ENCODE results near the gene MS4A12. TPM values are rescaled to one million over a fixed set of nuclear protein-coding genes. Genes with fewer than 3 reads are reported as not detected.
"Not testable (repeated sequence)": the region's sequence is repeated elsewhere in the genome, so short reads cannot be mapped to it uniquely, and the experiment has no call there.

MS4A12 gene, protein sequence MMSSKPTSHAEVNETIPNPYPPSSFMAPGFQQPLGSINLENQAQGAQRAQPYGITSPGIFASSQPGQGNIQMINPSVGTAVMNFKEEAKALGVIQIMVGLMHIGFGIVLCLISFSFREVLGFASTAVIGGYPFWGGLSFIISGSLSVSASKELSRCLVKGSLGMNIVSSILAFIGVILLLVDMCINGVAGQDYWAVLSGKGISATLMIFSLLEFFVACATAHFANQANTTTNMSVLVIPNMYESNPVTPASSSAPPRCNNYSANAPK
- not detected for total RNA-seq

DNA sequence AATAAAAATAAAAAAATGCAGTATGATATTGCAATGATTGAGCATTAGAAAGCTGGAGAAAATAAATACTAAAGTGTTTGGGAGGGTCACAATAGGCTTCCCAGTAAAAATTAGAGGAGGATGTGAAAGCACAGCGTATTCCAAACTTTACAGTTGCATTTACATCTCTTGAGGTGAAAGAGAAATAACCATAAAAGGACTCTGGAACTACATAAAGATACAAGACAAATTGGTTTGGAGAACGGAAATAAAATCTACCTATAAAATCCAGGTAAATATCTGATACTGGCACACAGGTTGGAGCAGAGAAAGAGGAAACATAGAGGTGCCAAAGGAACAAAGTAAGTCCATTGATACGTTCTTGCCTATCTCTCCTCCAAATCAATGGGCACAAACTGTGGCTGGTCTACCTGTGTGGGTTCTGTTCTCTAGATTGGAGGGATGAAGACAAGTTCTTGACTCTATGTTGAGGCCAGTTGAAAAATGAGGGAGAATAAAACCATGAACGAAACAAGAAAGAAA is at the start of gene MS4A12:
MS4A12 (plus strand) TSS at position 291 of the 522 bp plus-strand sequence. CDS start 4,541 bp downstream, outside the sequence.
- Mint-ChIP-seq H3K27me3 (peaks cover 10% of the 10 kb centered on the region), H3K9me3 (no peaks in the 10 kb centered on the region), H3K27ac (no peak within 1 kb of the TSS), H3K36me3 (ENCODE audit: low read depth) (no peaks in the 10 kb centered on the region), H3K4me3 (no peak within 1 kb of the TSS), H3K4me1 (ENCODE audit: low read depth) (no peaks in the 10 kb centered on the region)
- ChIA-PET CTCF (no interaction called here), POLR2A (no interaction called here)
- no peak for DNase-seq
- TF ChIP-seq, protein P1, sequence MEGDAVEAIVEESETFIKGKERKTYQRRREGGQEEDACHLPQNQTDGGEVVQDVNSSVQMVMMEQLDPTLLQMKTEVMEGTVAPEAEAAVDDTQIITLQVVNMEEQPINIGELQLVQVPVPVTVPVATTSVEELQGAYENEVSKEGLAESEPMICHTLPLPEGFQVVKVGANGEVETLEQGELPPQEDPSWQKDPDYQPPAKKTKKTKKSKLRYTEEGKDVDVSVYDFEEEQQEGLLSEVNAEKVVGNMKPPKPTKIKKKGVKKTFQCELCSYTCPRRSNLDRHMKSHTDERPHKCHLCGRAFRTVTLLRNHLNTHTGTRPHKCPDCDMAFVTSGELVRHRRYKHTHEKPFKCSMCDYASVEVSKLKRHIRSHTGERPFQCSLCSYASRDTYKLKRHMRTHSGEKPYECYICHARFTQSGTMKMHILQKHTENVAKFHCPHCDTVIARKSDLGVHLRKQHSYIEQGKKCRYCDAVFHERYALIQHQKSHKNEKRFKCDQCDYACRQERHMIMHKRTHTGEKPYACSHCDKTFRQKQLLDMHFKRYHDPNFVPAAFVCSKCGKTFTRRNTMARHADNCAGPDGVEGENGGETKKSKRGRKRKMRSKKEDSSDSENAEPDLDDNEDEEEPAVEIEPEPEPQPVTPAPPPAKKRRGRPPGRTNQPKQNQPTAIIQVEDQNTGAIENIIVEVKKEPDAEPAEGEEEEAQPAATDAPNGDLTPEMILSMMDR (IDR thresholded peaks at IDR 0.05), result no peak
- intact Hi-C loops (cut with micrococcal nuclease), result no loop called here
- ATAC-seq, result no peak

DNA sequence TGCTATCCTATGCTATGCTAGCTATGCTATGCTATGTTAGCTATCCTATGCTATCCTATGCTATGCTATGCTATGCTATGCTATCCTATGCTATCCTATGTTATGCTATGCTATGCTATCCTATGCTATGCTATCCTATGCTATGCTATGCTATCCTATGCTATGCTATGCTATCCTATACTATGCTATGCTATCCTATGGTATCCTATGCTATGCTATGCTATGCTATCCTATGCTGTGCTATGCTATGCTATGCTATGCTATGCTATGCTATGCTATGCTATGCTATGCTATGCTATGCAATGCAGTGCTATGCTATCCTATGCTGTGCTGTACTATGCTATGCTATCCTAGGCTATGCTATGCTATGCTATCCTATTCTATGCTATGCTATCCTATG is 45.5 kb upstream of the MS4A12 start:
- no peak for DNase-seq
- Mint-ChIP-seq H3K9me3 (no peaks in the 10 kb centered on the region), H3K27me3 (no peaks in the 10 kb centered on the region), H3K27ac (no peak overlapping the region), H3K4me1 (ENCODE audit: low read depth) (peaks cover 14% of the 10 kb centered on the region), H3K36me3 (ENCODE audit: low read depth) (no peaks in the 10 kb centered on the region), H3K4me3 (no peak overlapping the region)
- ChIA-PET CTCF (no interaction called here), POLR2A (no interaction called here)
- TF ChIP-seq, protein P1 (IDR thresholded peaks at IDR 0.05), result no peak
- intact Hi-C loops (cut with micrococcal nuclease), result no loop called here
- ATAC-seq, result no peak

DNA sequence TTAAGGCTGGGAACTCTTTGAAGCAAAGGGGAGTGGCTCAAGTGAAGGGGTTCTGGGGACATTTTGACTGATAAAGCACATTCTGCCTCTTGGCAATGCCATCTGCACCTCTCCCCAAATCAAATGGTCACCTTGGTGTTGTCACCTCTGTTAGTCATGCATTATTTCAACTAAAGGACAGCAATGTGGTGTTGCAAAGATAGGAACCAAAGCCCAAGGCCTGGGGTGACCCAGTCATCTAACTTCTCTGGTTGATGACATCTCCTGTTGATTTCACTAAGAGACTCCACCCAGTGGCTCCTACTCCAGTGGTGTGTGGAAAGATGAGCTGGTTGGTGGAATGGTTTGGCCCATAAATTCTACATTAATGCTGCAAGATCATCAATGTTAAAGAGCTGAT is 44.7 kb upstream of the MS4A12 start:
- ChIA-PET POLR2A (no interaction called here), CTCF (no interaction called here)
- intact Hi-C loops (cut with micrococcal nuclease), result no loop called here
- ATAC-seq (no peak), DNase-seq (no peak)
- H3K9me3 Mint-ChIP-seq, result no peaks in the 10 kb centered on the region
- TF ChIP-seq, protein P1 (IDR thresholded peaks at IDR 0.05), result no peak
- no peak overlapping the region for H3K27ac Mint-ChIP-seq
- no peaks in the 10 kb centered on the region for H3K27me3 Mint-ChIP-seq
- H3K4me3 Mint-ChIP-seq, result no peak overlapping the region
- H3K4me1 Mint-ChIP-seq (ENCODE audit: low read depth), result peaks cover 14% of the 10 kb centered on the region
- H3K36me3 Mint-ChIP-seq (ENCODE audit: low read depth), result no peaks in the 10 kb centered on the region

DNA sequence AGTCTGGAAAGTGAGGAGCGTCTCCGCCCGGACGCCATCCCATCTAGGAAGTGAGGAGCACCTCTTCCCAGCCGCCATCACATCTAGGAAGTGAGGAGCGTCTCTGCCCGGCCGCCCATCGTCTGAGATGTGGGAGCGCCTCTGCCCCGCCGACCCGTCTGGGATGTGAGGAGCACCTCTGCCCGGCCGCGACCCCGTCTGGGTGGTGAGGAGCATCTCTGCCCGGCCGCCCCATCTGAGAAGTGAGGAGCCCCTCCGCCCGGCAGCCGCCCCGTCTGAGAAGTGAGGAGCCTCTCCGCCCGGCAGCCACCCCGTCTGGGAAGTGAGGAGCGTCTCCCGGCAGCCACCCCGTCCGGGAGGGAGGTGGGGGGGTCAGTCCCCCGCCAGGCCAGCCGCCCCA is 41.4 kb upstream of the MS4A12 start:
- ATAC-seq; intact Hi-C loops (cut with micrococcal nuclease); H3K36me3 Mint-ChIP-seq (ENCODE audit: low read depth); DNase-seq; H3K4me3 Mint-ChIP-seq; CTCF ChIA-PET; H3K9me3 Mint-ChIP-seq; H3K27ac Mint-ChIP-seq; POLR2A ChIA-PET; H3K27me3 Mint-ChIP-seq: not testable (repeated sequence)
- H3K4me1 Mint-ChIP-seq (ENCODE audit: low read depth), result peaks cover 18% of the 10 kb centered on the region

DNA sequence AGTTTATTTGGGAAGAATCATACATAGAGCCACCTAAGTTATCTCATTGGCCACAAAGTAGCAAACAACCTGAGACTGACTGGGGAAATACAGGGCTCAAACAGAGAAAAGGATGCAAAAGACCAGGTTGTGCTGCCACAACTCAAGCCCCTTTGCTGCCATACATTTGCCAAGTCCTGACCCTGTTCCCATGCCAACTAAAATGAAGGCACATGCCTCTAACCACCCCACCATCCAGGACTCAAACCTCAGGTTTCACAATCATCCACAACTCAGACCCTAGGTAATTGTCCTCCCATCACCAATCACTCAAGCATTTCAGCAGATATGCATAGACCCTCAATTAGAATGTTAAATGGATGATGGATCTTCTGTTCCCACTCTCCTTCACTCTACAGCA is 38.4 kb upstream of the MS4A12 start:
- peaks cover 18% of the 10 kb centered on the region for H3K4me1 Mint-ChIP-seq (ENCODE audit: low read depth)
- ChIA-PET POLR2A (no interaction called here), CTCF (no interaction called here)
- H3K4me3 Mint-ChIP-seq, result no peak overlapping the region
- ATAC-seq, result no peak
- H3K36me3 Mint-ChIP-seq (ENCODE audit: low read depth), result no peaks in the 10 kb centered on the region
- H3K9me3 Mint-ChIP-seq, result no peaks in the 10 kb centered on the region
- no peak overlapping the region for H3K27ac Mint-ChIP-seq
- TF ChIP-seq, protein P1 (IDR thresholded peaks at IDR 0.05), result no peak
- DNase-seq, result no peak
- intact Hi-C loops (cut with micrococcal nuclease), result no loop called here
- peaks cover 5% of the 10 kb centered on the region for H3K27me3 Mint-ChIP-seq

Data from activated CD8-positive, alpha-beta T cell treated with anti-CD3 and anti-CD28 coated beads for 36 hours (primary cell).